ENCODE data around the gene MAPK12. TPM values are rescaled to one million over a fixed set of nuclear protein-coding genes. Genes with fewer than 3 reads are reported as not detected.

MAPK12 gene
- total RNA-seq, 1 donor from 2014 or later = 88.5 TPM

DNA sequence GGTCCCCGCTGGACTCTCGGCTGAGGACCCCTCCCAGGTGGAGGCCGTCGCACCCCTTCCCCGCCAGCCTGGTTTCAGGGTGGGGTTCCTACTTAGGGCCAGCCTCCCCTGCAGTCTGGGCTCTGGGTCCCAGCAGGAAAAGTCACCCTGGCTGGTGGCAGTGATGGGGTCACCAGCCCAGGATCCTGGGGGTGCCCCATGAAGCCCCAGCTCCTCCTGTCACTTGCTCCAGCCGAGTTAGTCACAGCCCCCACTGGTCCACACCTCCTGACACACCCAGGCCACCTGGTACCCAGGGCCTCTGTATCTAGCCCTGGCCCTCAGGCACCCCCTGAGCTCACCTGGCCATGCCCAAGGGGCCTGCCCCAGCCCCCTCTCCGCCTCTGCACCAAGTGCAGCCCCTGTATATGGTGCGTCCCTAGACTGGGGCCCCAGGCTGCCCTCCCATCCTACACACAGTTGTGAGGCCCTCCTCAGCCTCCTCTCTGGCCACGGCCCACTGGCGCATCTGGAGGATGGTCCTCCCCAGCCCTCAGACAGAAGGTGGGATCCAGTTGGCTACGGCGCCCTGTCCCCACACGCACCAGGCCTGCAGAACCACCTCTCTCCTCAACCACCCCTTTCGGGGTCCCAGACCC, 39.3 kb upstream of the MAPK12 start:
- no peak overlapping the region for H3K27ac Mint-ChIP-seq (ENCODE audit: unreplicated experiment)
- peaks cover 4% of the 10 kb centered on the region for H3K9me3 Mint-ChIP-seq (ENCODE audit: unreplicated experiment)

DNA sequence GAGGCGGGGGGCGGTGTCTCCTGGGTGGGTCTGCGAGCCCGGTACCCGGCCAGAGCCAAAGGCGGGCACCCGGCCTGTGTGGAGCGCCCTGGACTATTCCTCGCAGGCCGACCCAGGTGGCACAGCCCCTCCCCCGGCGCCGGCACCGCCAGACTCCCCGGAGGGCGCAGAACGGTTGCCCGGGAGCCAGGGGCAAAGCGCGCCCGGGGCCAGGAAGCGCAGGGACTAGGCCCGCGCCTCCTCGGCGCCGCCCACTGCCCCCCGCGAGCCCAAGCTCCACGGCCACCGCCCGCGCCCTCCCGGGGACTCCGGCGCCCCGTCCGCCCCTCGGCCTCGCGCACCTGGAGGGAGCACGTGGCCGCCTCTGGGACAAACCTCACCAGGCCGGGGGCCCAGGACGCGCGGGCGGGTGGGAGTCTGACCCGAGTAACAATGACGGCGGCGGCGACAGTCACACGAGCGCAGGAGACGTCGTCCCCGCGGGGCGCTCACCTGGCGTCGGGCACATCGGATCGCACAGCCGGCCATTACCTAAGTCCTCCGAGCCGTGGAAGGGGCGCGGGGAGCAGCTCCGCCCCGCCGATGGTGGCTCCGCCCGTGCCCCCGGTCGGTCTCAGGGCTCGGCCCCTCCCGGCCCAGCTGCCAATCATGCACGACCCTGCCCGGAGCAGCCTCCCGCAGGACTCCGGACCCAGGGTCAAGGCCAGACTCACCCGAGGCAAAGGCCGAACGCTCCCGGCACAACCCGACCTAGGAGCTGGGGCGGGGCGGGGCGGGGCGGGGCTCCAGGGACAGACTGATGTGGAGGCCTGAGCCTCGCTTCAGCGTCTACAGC, 38.5 kb upstream of the MAPK12 start:
- TF ChIP-seq, protein P1, sequence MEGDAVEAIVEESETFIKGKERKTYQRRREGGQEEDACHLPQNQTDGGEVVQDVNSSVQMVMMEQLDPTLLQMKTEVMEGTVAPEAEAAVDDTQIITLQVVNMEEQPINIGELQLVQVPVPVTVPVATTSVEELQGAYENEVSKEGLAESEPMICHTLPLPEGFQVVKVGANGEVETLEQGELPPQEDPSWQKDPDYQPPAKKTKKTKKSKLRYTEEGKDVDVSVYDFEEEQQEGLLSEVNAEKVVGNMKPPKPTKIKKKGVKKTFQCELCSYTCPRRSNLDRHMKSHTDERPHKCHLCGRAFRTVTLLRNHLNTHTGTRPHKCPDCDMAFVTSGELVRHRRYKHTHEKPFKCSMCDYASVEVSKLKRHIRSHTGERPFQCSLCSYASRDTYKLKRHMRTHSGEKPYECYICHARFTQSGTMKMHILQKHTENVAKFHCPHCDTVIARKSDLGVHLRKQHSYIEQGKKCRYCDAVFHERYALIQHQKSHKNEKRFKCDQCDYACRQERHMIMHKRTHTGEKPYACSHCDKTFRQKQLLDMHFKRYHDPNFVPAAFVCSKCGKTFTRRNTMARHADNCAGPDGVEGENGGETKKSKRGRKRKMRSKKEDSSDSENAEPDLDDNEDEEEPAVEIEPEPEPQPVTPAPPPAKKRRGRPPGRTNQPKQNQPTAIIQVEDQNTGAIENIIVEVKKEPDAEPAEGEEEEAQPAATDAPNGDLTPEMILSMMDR (IDR thresholded peaks at IDR 0.05; ENCODE audit: partially characterized antibody, unreplicated experiment) = no peak
- Mint-ChIP-seq H3K4me3 (ENCODE audit: unreplicated experiment) (no peak overlapping the region), H3K27me3 (ENCODE audit: unreplicated experiment) (peaks cover 4% of the 10 kb centered on the region), H3K4me1 (ENCODE audit: low read depth, unreplicated experiment) (no peaks in the 10 kb centered on the region), H3K27ac (ENCODE audit: unreplicated experiment) (no peak overlapping the region), H3K9me3 (ENCODE audit: unreplicated experiment) (peaks cover 4% of the 10 kb centered on the region), H3K36me3 (ENCODE audit: unreplicated experiment) (no peaks in the 10 kb centered on the region)
- peak; percentile 80 for DNase-seq

More for the DNA sequence above, 39.3 kb upstream of the MAPK12 start:
- H3K27me3 Mint-ChIP-seq (ENCODE audit: unreplicated experiment) = peaks cover 4% of the 10 kb centered on the region
- no peaks in the 10 kb centered on the region for H3K4me1 Mint-ChIP-seq (ENCODE audit: low read depth, unreplicated experiment)
- no peaks in the 10 kb centered on the region for H3K36me3 Mint-ChIP-seq (ENCODE audit: unreplicated experiment)
- H3K4me3 Mint-ChIP-seq (ENCODE audit: unreplicated experiment) = peak overlapping the region; percentile 63
- TF ChIP-seq, protein P1 (IDR thresholded peaks at IDR 0.05; ENCODE audit: partially characterized antibody, unreplicated experiment) = no peak
- no peak for DNase-seq

DNA sequence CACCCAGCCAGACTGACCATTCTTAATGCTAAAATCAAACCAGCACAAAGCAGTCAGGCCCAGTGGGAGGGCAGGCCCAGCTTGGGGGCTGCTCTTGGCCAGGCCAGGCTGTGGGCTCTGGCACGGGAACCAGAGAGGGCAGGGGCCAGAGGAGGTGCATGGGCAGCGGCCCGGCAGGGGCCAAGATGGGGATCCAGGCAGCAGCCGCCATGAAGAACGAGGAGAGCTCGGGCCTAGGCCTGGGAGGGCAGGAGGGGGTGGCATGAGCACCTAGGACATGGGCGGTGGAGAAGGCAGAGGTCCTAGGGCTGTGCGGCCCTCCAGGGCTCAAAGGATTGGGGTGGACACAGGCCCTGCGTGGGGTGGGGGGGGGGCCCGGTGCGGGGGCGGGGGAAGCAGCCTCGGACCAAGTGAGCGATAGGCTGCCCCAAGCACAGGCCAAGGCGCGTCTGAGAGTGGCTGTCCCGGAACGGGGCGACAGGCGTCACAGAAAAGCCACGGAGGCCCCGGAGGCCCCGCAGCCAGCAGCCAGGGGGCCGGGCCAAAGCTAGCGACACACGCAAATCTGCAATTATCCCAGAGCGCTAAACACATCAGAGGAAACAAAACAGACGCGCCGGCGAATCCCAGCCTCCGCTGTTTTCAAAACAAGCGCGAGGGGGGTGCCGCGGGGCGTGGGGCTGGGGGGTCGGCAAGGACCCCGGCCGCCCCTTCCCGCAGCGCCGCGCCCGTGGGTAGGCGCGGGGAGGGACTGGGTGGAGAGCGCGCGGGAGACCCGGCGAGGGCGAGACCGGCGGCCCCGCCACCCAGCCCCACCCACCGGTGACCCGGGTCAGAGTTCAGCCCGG, 37.7 kb upstream of the MAPK12 start:
- no peak overlapping the region for H3K4me3 Mint-ChIP-seq (ENCODE audit: unreplicated experiment)
- no peak overlapping the region for H3K27ac Mint-ChIP-seq (ENCODE audit: unreplicated experiment)
- peaks cover 4% of the 10 kb centered on the region for H3K9me3 Mint-ChIP-seq (ENCODE audit: unreplicated experiment)
- DNase-seq = no peak
- H3K4me1 Mint-ChIP-seq (ENCODE audit: low read depth, unreplicated experiment) = no peaks in the 10 kb centered on the region
- TF ChIP-seq, protein P1 (IDR thresholded peaks at IDR 0.05; ENCODE audit: partially characterized antibody, unreplicated experiment) = no peak
- H3K36me3 Mint-ChIP-seq (ENCODE audit: unreplicated experiment) = no peaks in the 10 kb centered on the region
- H3K27me3 Mint-ChIP-seq (ENCODE audit: unreplicated experiment) = peaks cover 4% of the 10 kb centered on the region

DNA sequence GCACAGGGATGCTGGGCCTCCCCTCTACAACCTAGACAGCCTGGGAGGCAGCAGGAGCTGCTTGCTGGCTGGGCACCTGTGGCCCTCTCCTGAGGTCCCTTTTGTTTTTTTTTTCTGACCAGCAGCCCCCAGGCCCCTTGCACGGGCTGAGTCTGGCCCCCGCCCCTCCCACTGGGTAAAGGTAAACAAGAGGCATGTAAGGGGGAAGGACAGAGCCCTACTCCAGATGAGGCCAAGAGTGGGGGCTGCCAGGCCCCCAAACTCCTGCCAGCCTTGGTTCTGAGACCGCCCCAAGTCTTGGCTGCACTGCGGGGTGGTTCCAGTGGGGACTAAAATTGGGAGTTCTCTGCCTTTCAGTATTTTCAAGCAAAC, 36.8 kb upstream of the MAPK12 start:
- TF ChIP-seq, protein P1 (IDR thresholded peaks at IDR 0.05; ENCODE audit: partially characterized antibody, unreplicated experiment) = no peak
- DNase-seq = no peak
- Mint-ChIP-seq H3K27me3 (ENCODE audit: unreplicated experiment) (peaks cover 4% of the 10 kb centered on the region), H3K9me3 (ENCODE audit: unreplicated experiment) (peaks cover 4% of the 10 kb centered on the region), H3K4me1 (ENCODE audit: low read depth, unreplicated experiment) (no peaks in the 10 kb centered on the region), H3K27ac (ENCODE audit: unreplicated experiment) (no peak overlapping the region), H3K36me3 (ENCODE audit: unreplicated experiment) (no peaks in the 10 kb centered on the region), H3K4me3 (ENCODE audit: unreplicated experiment) (no peak overlapping the region)

Measured in glutamatergic neuron (in vitro differentiated cells).